ENCODE measurements around the gene SCAF4.

DNA sequence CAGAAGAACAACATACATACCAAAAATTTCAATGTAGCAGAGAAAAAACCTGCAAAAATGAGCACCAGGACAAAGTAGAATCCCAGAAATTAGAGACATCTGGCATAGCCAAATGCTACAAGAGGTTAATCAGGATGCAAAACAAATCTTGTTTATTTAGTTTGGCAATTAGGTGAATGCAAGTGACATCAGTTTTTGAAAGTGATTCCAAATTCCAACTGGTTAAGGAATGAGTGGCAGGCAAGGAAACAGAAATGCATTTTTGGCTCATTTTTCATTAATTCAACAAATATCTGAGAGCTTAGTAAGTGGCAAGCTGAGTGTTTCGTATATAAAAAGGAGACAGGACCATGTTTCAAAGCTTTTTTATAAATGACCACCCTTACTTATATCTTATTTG lies 21.3 kb downstream of the SCAF4 start:
- TF ChIP-seq TFAM (CRISPR knock-in tag; conservative IDR thresholded peaks at IDR 0.05) (no peak), FOXP1 (CRISPR knock-in tag; IDR thresholded peaks at IDR 0.05) (no peak), RFX5 (IDR thresholded peaks at IDR 0.05; ENCODE audit: low read depth, low read length) (no peak), PML (IDR thresholded peaks at IDR 0.05; ENCODE audit: low read length) (no peak), NFRKB (IDR thresholded peaks at IDR 0.05; ENCODE audit: low read depth) (no peak)
- TF ChIP-seq, protein P1, sequence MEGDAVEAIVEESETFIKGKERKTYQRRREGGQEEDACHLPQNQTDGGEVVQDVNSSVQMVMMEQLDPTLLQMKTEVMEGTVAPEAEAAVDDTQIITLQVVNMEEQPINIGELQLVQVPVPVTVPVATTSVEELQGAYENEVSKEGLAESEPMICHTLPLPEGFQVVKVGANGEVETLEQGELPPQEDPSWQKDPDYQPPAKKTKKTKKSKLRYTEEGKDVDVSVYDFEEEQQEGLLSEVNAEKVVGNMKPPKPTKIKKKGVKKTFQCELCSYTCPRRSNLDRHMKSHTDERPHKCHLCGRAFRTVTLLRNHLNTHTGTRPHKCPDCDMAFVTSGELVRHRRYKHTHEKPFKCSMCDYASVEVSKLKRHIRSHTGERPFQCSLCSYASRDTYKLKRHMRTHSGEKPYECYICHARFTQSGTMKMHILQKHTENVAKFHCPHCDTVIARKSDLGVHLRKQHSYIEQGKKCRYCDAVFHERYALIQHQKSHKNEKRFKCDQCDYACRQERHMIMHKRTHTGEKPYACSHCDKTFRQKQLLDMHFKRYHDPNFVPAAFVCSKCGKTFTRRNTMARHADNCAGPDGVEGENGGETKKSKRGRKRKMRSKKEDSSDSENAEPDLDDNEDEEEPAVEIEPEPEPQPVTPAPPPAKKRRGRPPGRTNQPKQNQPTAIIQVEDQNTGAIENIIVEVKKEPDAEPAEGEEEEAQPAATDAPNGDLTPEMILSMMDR (IDR thresholded peaks at IDR 0.05 in 2 of 3, conservative IDR thresholded peaks at IDR 0.05 in 1 of 3; ENCODE audit: insufficient read depth in 2 of 3, low read depth in 1 of 3, low read length in 3 of 3): no peak

All from K562 (cell line).